HEK293 (cell line): ENCODE results near the gene KLF7.

Experiments used
- CTCF ChIP-seq: fragments of 450-650 bp; formaldehyde crosslinking; IDR thresholded peaks from 2 replicates; pipeline ENCODE4 v1.5.1; 2016; ENCODE audit warnings: missing biosample characterization, missing genetic modification characterization
- ELK4 ChIP-seq: IDR thresholded peaks from 2 replicates; pipeline ENCODE4 v1.6.1; 2011; ENCODE audit warnings: mild to moderate bottlenecking, low read depth, low read length, borderline replicate concordance
- MEIS1 ChIP-seq: sonication (generic); formaldehyde crosslinking; IDR thresholded peaks from 2 replicates; pipeline ENCODE4 v1.8.1; 2022; ENCODE audit warnings: missing genetic modification reagents, mild to moderate bottlenecking, borderline replicate concordance
- PBX3 ChIP-seq: sonication (generic); formaldehyde crosslinking; IDR thresholded peaks from 2 replicates; pipeline ENCODE4 v1.8.1; 2022; ENCODE audit warnings: mild to moderate bottlenecking, moderate library complexity, missing genetic modification reagents
- REST ChIP-seq: fragments of 450-650 bp; formaldehyde crosslinking; IDR thresholded peaks from 2 replicates; pipeline ENCODE4 v1.5.1; 2016; ENCODE audit warnings: missing biosample characterization, missing genetic modification characterization
- SP2 ChIP-seq: fragments of 450-650 bp; formaldehyde crosslinking; IDR thresholded peaks from 2 replicates; pipeline ENCODE4 v1.5.1; 2016; ENCODE audit warnings: missing biosample characterization, missing genetic modification characterization
- YY1 ChIP-seq: fragments of 450-650 bp; formaldehyde crosslinking; IDR thresholded peaks from 2 replicates; pipeline ENCODE4 v1.5.1; 2018; ENCODE audit warnings: missing biosample characterization, missing genetic modification characterization
- ZBTB26 ChIP-seq: fragments of 450-650 bp; formaldehyde crosslinking; optimal IDR thresholded peaks from 2 replicates; pipeline ENCODE3; 2016; ENCODE audit warnings: missing biosample characterization, mild to moderate bottlenecking, missing genetic modification characterization
- ZNF24 ChIP-seq: fragments of 450-650 bp; formaldehyde crosslinking; IDR thresholded peaks from 2 replicates; pipeline ENCODE4 v1.5.1; 2016; ENCODE audit warnings: missing biosample characterization, missing genetic modification characterization
- ZNF274 ChIP-seq, 2 experiments: fragments of 200-500 bp in 1 of 2; fragments of 450-650 bp in 1 of 2; sonication (Bioruptor generic) in 1 of 2; formaldehyde crosslinking in 1 of 2; IDR thresholded peaks; 2 replicates each; pipeline versions ENCODE4 v1.5.1 to v1.6.1; 2014 to 2016; ENCODE audit warnings: borderline replicate concordance in 1 of 2, inconsistent platforms in 1 of 2, low read length in 1 of 2, missing biosample characterization in 1 of 2, missing genetic modification characterization in 1 of 2
- ZNF280D ChIP-seq: fragments of 450-650 bp; formaldehyde crosslinking; IDR thresholded peaks from 2 replicates; pipeline ENCODE4 v1.5.1; 2016; ENCODE audit warnings: missing biosample characterization, missing genetic modification characterization
- ZNF785 ChIP-seq: fragments of 450-650 bp; formaldehyde crosslinking; IDR thresholded peaks from 2 replicates; pipeline ENCODE4 v1.5.1; 2016; ENCODE audit warnings: missing biosample characterization, missing genetic modification characterization

- TF ChIP-seq ZNF274 (IDR thresholded peaks at IDR 0.05; ENCODE audit: low read length) (no peak), ZNF274 (tag by site-specific recombination; IDR thresholded peaks at IDR 0.05; ENCODE audit: borderline replicate concordance) (no peak), SP2 (tag by site-specific recombination) (no peak), MEIS1 (CRISPR knock-in tag) (no peak), YY1 (tag by site-specific recombination) (no peak), PBX3 (CRISPR knock-in tag) (no peak), CTCF (tag by site-specific recombination) (no peak), ZNF785 (tag by site-specific recombination) (no peak), ZNF24 (tag by site-specific recombination) (no peak), ELK4 (no peak), REST (tag by site-specific recombination) (no peak), ZNF280D (tag by site-specific recombination) (no peak), ZBTB26 (tag by site-specific recombination) (no peak)
These were observed 34.7 kb downstream of the KLF7 start for GRCh38 chr2:207130958-207131521.
